GM19035 (cell line): Measurements from ENCODE around the gene NRP1.

Experiments used
- ATAC-seq: cut with Tn5 transposase; IDR thresholded peaks from one replicate; pipeline ENCODE4 v1.9.1; 2021; ENCODE audit not compliant: unreplicated experiment

The NRP1 gene

GRCh38 chr10:33350041-33350440 lies 15.6 kb upstream of the NRP1 start:
- no peak for ATAC-seq

- no peak for ATAC-seq
Measured at GRCh38 chr10:33349268-33349667, 14.8 kb upstream of the NRP1 start.

- ATAC-seq: no peak
Measured at GRCh38 chr10:33347211-33347610, 12.7 kb upstream of the NRP1 start.

- ATAC-seq: no peak
Measured at GRCh38 chr10:33345236-33345635, 10.8 kb upstream of the NRP1 start.

- ATAC-seq: no peak
Measured at GRCh38 chr10:33344676-33345075, 10.2 kb upstream of the NRP1 start.

- ATAC-seq: no peak
Measured at GRCh38 chr10:33341637-33342036, 7.2 kb upstream of the NRP1 start.

- ATAC-seq: no peak
Measured at GRCh38 chr10:33337326-33337957, 3.0 kb upstream of the NRP1 start.

- no peak for ATAC-seq
Measured at GRCh38 chr10:33336582-33337325, 2.3 kb upstream of the NRP1 start.

GRCh38 chr10:33335801-33336581 lies 1.5 kb upstream of the NRP1 start:
- no peak for ATAC-seq

- ATAC-seq: no peak
Measured at GRCh38 chr10:33335551-33335800, 1.0 kb upstream of the NRP1 start.

- no peak for ATAC-seq
Measured at GRCh38 chr10:33334805-33335550, 511 bp upstream of the NRP1 start.

GRCh38 chr10:33333260-33334101 lies 986 bp downstream of the NRP1 start:
- ATAC-seq: no peak

GRCh38 chr10:33332183-33333065 lies 2.0 kb downstream of the NRP1 start:
- no peak for ATAC-seq

GRCh38 chr10:33331379-33331694 lies 3.1 kb downstream of the NRP1 start:
- ATAC-seq: no peak

GRCh38 chr10:33330543-33331378 lies 3.7 kb downstream of the NRP1 start:
- ATAC-seq: no peak

GRCh38 chr10:33329178-33329577 lies 5.3 kb downstream of the NRP1 start:
- ATAC-seq: no peak

- no peak for ATAC-seq
Measured at GRCh38 chr10:33328253-33328652, 6.2 kb downstream of the NRP1 start.

GRCh38 chr10:33327751-33328150 lies 6.7 kb downstream of the NRP1 start:
- no peak for ATAC-seq

- ATAC-seq: no peak
Measured at GRCh38 chr10:33326933-33327332, 7.5 kb downstream of the NRP1 start.
